ENCODE data around the gene TMEM203. TPM values are rescaled to one million over a fixed set of nuclear protein-coding genes. Genes with fewer than 3 reads are reported as not detected.

TMEM203 gene
- total RNA-seq, 1 experiment from 2014 or later, result 63.4 TPM

GRCh38 chr9:137230705-137231371 is 25.4 kb upstream of the TMEM203 start, which contains the start of gene SLC34A3:
TSS of gene SLC34A3 (plus strand) at chr9:137230901. CDS start at chr9:137231703, 802 bp downstream.
- no peak for DNase-seq (ENCODE audit: low spot score)

- DNase-seq (ENCODE audit: low spot score), result no peak
Observed at GRCh38 chr9:137229903-137230704, 24.7 kb upstream of the TMEM203 start.

DNA sequence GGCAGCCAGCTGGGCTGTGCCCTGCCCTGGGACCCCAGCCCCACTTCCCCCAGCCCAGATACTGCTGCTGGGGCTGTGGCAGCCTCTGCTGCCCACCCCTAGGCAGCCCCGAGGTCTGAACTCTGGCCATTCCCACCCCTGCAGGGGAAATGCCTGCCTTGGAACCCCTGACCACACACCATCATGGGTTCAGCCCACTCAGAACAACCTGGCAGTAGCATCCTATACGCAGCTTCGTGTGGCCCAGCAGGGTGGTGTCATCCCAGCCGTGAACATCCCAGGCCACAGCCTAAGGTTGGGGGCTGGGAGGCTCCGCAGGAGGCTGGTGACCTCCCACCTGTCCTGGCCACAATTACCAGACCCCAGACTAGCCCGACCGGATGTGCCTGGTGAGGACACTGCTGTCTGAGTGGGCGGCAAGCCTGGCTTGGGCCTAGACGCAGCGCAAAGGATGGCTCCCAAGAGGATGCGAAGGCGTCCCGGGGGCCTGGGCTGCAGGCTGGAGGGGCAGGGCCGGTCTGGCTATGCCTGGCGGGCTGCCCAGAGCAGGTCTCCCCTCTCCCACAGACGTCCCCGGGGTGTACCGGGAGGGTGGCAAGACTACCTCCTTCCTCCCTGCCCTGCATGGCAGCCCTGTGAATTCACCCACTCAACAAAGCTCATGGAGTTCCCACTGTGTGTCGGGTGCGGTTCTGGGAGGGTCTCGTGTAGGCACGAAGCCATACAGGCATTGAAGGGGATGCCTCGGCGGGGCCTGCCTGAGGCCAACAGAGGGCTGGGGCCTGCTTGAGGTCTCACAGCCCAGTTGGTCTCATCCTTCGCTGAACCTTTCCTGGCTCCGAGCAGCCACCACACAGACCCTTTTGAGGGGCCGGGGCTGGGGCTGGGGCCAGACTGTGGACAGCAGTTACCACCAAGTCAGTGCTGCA is 23.8 kb upstream of the TMEM203 start:
- no peak for DNase-seq (ENCODE audit: low spot score)

DNA sequence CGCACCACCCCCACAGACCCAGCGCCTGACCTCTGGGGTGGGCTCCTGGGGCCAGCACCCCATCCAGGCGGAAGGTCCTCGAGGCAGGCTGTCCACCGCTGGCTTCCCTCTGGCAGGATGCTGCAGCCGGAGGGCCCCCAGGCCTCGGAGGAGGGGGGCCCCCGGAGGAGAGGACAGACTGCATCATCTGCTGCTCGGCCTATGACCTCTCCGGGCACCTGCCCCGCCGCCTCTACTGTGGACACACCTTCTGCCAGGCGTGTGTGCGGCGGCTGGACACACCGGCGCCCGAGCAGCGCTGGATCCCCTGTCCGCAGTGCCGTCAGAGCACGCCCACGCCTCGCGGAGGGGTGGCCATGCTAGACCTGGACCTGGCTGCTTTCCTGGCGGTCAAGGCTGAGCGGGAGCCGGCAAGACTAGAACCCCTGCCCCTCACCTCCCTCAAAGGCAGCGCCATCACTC is 23.1 kb upstream of the TMEM203 start:
- no peak for DNase-seq (ENCODE audit: low spot score)

GRCh38 chr9:137227853-137228505 is 22.5 kb upstream of the TMEM203 start:
- DNase-seq (ENCODE audit: low spot score), result no peak

DNA sequence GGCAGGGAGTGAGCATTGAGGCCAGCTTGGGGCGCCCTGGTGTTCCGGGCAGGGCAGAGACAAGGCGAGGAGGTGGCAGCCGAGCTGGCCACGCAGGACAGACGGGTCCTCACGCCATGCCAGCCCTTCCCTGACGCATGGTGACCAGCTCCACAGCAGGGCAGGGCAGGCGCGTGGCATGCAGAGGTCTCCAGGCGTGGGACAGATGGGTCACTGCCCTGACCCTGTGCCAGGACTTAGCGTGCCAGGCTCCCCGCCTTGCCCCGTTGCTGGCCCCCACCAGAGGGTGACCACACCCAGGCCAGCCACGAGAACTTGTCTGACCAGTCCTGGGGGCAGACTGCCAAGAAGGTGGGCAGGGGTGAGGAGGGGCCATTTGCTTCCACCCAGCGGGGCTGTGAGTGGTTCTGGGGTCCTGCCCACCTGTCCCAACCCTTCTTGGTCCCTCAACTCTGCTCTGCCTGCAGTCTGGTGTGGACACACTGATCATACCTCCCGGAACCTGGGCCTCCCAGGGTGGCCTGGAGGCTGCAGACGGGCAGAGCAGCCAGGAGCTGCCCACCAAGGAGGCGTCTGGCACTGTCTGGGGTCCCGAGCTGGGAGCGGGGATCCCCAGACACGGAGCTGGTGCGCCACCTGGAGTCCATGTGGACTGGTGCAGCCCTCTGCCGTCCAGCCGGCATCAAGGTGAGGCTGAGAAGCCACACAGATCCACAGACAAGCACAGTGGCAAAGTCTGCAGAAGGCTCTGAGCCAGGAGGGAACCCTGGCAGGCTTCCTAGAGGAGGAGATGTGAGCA is 21.8 kb upstream of the TMEM203 start, which contains the start of gene RNF224:
RNF224 (plus strand) TSS at position 449 of the 799 bp plus-strand sequence. CDS start 834 bp downstream, outside the sequence.
- peak; percentile 70 for DNase-seq (ENCODE audit: low spot score)

DNA sequence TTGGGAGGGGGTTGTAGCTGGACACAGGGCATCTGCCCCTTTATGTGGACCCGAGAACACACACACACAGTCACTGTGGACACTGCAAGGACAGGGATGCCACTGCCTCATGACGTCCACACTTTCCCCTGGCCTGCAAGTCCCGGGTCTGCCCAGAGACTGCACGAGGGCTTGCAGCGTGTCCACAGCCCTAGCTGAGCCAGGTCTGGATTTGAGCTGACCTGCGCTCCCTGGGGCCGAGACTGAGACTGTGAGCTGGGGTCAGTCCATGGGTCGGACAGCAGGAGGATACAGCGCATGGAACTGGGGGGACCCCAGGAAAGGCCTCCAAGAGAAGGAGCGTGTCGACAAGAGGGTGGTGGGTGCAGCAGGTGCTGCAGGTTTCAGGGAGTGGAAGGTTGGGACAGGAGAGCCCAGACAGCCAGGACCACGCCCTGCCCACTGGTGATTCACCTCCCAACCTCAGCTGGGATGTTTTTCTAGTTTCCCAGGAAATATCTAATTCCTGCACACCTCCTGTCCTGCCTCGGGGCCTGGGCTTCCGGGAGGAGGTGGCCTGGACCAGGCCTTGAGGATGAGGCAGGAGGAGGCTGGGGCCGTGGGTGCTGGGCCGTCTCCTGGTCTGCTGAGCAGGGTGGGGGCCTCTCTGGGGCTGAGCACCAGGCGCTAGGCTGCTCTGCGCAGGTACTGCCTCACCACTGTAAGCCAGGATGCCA is 21.0 kb upstream of the TMEM203 start:
- no peak for DNase-seq (ENCODE audit: low spot score)

DNA sequence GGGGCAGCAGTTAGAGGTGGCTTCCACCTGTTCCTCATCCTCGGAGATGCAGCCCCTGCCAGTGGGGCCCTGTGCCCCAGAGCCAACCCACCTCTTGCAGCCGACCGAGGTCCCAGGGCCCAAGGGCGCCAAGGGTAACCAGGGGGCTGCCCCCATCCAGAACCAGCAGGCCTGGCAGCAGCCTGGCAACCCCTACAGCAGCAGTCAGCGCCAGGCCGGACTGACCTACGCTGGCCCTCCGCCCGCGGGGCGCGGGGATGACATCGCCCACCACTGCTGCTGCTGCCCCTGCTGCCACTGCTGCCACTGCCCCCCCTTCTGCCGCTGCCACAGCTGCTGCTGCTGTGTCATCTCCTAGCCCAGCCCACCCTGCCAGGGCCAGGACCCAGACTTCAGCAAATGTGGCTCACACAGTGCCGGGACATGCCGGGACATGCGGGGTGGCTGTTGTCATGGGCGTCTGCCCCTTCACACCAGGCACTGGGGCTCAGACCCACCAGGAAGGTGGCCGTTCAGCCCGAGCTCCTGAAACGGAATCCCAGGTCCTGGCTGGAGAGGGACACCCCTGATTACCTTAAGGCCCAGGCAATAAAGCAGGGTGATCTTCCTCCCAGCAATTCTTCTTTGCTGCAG is 20.4 kb upstream of the TMEM203 start:
- no peak for DNase-seq (ENCODE audit: low spot score)

DNA sequence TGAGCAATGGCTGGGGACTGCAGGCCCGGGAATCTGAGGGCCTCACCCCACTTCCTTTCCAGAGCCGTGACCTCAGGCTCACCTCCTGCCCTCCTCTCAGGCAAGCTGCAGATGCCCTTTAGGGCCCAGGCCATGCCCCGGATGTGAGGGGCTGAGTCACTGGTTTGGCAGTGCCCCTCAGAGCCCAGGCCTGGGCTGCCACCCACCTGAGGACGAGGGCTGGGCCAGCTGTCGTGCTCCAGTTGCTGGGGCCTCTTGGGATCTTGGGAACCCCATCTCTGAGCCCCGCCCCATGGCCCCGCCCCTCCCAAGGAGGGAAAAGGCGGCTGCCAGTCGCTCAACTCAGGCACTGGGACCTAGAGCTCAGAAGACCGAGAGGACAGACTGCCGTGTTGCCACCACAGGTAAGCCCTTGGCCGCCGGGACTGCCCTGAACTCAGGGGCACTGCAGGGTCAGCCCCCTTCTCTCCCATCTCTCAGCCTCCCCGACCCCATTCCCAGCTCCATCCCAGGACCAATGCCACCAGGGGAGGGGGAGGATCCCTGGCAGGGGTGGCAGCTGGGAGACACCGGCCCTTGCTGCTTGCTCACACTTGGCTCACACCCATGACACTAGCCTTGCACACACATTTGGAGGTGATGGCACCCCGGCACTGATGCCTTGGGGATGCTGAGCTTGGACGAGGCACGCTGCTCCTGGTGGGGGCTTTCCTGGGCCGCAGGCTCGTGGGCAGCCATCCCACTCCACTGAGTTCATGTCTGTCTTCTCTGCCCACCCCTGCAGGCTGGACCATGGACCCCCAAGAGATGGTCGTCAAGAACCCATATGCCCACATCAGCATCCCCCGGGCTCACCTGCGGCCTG is 19.6 kb upstream of the TMEM203 start, which contains the start of gene CYSRT1:
CYSRT1 (plus strand) TSS at position 345 of the 865 bp plus-strand sequence; CDS start at position 793, 448 bp downstream.
- no peak for DNase-seq (ENCODE audit: low spot score)

DNA sequence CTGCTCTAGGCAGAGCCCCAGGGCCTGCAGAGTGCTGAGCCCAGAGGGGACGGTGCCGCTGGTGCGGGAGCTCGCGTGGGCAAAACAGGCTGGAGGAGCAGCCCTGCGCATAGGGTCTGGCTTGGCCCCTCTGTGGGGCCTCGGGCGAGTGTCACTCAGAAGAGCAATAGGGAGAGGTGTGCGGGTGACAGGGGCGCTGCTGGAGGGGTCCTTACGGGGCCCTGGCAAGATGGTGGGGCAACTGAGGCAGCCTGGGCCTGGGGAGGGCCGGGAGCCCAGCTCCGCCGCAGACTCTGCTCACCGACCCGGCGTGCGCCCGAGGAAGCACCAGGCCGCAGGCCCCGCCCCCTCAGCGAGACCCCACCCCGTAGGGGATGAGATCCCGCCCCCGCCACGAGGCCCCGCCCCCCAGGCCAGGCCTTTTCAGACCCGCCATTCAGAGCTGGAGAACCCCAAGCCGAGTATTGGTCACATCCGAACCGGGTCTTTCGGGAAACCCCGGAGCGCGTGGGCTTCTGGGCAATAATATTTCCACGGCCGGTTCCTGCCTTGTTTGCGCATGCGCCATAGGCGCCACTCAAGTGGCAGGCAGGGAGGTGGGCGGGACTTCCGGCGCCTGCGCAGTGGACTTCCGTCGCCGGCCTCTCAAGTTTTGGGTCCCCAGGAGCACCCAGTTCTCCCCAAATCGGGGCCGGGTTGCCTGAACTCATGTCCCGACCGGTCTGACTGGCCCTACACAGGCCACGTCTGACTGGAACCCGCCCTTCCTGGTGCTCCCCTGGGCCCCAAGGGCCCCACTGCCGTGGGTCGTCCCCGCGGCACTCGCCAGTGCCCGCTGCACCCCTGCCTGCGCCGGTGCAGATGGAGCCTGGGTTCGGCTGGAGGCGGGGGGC is 17.9 kb upstream of the TMEM203 start:
- DNase-seq (ENCODE audit: low spot score), result peak; percentile 95

- DNase-seq (ENCODE audit: low spot score), result no peak
Observed at GRCh38 chr9:137222190-137223077, 17.0 kb upstream of the TMEM203 start, which contains the start of gene RNF208. TSS of gene RNF208 (minus strand) at chr9:137222240. CDS start at chr9:137221212, 1,028 bp downstream.

DNA sequence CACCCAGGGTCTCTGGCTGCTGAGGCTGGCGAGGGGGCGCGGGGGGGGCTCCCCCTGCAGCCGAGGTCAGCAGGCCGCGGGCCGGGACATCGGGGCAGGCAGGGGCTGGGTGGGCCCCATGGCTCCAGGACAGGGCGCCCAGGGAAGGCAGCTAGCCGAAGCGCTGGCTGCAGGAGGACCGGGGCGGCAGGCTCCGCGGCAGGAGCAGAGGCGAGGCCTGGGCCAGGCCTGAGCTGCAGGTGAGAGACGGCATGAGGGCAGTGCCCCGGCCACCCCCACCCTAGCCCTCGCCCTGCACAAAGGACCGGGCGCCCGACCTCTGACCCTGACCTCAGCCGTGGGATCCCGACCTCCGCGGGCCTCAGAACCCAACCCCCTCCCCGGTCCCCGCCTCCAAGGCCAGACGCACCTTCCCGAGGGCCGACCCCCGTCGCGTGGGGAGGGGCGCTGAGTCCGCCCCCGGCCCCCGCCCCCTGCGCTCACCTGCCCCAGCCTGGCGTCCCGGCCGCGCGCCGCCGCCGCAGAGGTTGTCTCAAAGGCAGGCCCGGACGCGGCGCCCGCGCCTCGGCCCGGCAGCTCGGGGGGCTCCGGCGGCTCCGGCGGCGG is 16.2 kb upstream of the TMEM203 start:
- no peak for DNase-seq (ENCODE audit: low spot score)

- DNase-seq (ENCODE audit: low spot score), result no peak
Observed at GRCh38 chr9:137221095-137221505, 15.7 kb upstream of the TMEM203 start.

- DNase-seq (ENCODE audit: low spot score), result no peak
Observed at GRCh38 chr9:137220317-137221094, 15.1 kb upstream of the TMEM203 start.

Data from H4 (cell line).